GM12873 (cell line): ENCODE results near the gene DOCK4.

Experiments
- CTCF ChIP-seq: IDR thresholded peaks from 2 replicates; pipeline ENCODE4 v1.5.1; 2012; ENCODE audit warnings: low read depth, mild to moderate bottlenecking, moderate library complexity, low read length, control low read depth; ENCODE audit not compliant: insufficient read depth; ENCODE audit errors: missing control alignments

DOCK4 gene

GRCh38 chr7:112186300-112186699 lies 19.9 kb downstream of the DOCK4 start:
- no peak for TF ChIP-seq CTCF

- no peak for TF ChIP-seq CTCF
These were observed 21.0 kb downstream of the DOCK4 start for GRCh38 chr7:112185005-112185834.

GRCh38 chr7:112184455-112184854 lies 21.7 kb downstream of the DOCK4 start:
- no peak for TF ChIP-seq CTCF

GRCh38 chr7:112183266-112183665 lies 22.9 kb downstream of the DOCK4 start:
- TF ChIP-seq CTCF: no peak

- TF ChIP-seq CTCF: no peak
These were observed 23.4 kb downstream of the DOCK4 start for GRCh38 chr7:112182749-112183148.

- no peak for TF ChIP-seq CTCF
These were observed 26.0 kb downstream of the DOCK4 start for GRCh38 chr7:112180223-112180622.

- TF ChIP-seq CTCF: no peak
These were observed 29.3 kb downstream of the DOCK4 start for GRCh38 chr7:112176693-112177415.
